Natural killer cell (primary cell): ENCODE measurements around the gene ATP2C1. TPM values are rescaled to one million over a fixed set of nuclear protein-coding genes. Genes with fewer than 3 reads are reported as not detected.
A peak's percentile ranks its signal among the peaks of the same experiment; 100 is the strongest.

Experiments used
- ATAC-seq, 3 donors: fragments of 150-1000 bp in 2 of 3; fragments of 200-7000 bp in 1 of 3; cut with Tn5 transposase; 1 replicate in 1 of 3; 2 replicates in 2 of 3; pipeline ENCODE4 v1.10.0; 2021; ENCODE audit warnings: mild to moderate bottlenecking in 2 of 3, moderate library complexity in 2 of 3
- DNase-seq, 2 donors: peaks; one replicate each; pipeline versions ENCODE4 v3.0.0 to v3.0.0-alpha.2; 2013 to 2021; ENCODE audit warnings: mixed read lengths in 1 of 2
- H3K27ac ChIP-seq: one replicate; pipeline ENCODE4 v1.5.1; 2013; ENCODE audit warnings: mild to moderate bottlenecking, low read length
- H3K27me3 ChIP-seq: one replicate; pipeline ENCODE4 v1.6.1; 2013; ENCODE audit warnings: low read length; ENCODE audit not compliant: control insufficient read depth, insufficient read depth
- H3K36me3 ChIP-seq: one replicate; pipeline ENCODE4 v1.6.1; 2013; ENCODE audit warnings: low read length; ENCODE audit not compliant: control insufficient read depth, insufficient read depth
- H3K4me1 ChIP-seq: one replicate; pipeline ENCODE4 v1.6.1; 2013; ENCODE audit warnings: low read length; ENCODE audit not compliant: control insufficient read depth, insufficient read depth
- H3K4me3 ChIP-seq: one replicate; pipeline ENCODE4 v1.5.1; 2013; ENCODE audit warnings: low read length
- H3K9me3 ChIP-seq: one replicate; pipeline ENCODE4 v1.6.1; 2013; ENCODE audit warnings: low read length; ENCODE audit not compliant: control insufficient read depth, insufficient read depth
- H3K27ac Mint-ChIP-seq, 2 donors: one replicate each; pipeline ENCODE4 v1.8.0; 2022; ENCODE audit warnings: mild to moderate bottlenecking in 2 of 2, mixed read lengths in 2 of 2, moderate library complexity in 1 of 2
- H3K27me3 Mint-ChIP-seq, 2 donors: one replicate each; pipeline ENCODE4 v1.8.0; 2022; ENCODE audit warnings: low read depth in 2 of 2, mixed read lengths in 2 of 2
- H3K36me3 Mint-ChIP-seq: one replicate; pipeline ENCODE4 v1.8.0; 2022; ENCODE audit warnings: mixed read lengths
- H3K4me1 Mint-ChIP-seq, 2 donors: one replicate each; pipeline ENCODE4 v1.8.0; 2022; ENCODE audit warnings: mixed read lengths in 2 of 2
- H3K4me3 Mint-ChIP-seq: one replicate; pipeline ENCODE4 v1.8.0; 2022; ENCODE audit warnings: mild to moderate bottlenecking, moderate library complexity, mixed read lengths
- H3K9me3 Mint-ChIP-seq, 2 donors: one replicate each; pipeline ENCODE4 v1.8.0; 2022; ENCODE audit warnings: mixed read lengths in 2 of 2
- WGBS: methylation state at CpG from one replicate; pipeline ENCODE4 v1.1.7; 2013; ENCODE audit warnings: missing lambda C conversion rate; ENCODE audit not compliant: insufficient coverage; 5-methylcytosine and 5-hydroxymethylcytosine counted together
- intact Hi-C: fragments of 100-400 bp; cut with micrococcal nuclease; formaldehyde crosslinking; loops from one replicate; pipeline ENCODE4 v1.14.2; 2022
- total RNA-seq, 4 donors: library from RNA; stranded (reverse); fragments of 120-200 nt in 1 of 4; gene quantifications; one replicate each; pipeline versions ENCODE4 v1.2.3 to v1.2.4, GENCODE V29; 2013 to 2022
- TF ChIP-seq, protein P1 (sequence below): fragments of 200-600 bp; IDR thresholded peaks from one replicate; pipeline ENCODE4 v1.8.0; 2022; ENCODE audit warnings: antibody characterized with exemption

Gene ATP2C1
- total RNA-seq, 3 donors from 2014 or later (not counting 1 experiment from before 2014, with no cell fraction given), result 58.8 to 72.9 (median 60.6) TPM

DNA sequence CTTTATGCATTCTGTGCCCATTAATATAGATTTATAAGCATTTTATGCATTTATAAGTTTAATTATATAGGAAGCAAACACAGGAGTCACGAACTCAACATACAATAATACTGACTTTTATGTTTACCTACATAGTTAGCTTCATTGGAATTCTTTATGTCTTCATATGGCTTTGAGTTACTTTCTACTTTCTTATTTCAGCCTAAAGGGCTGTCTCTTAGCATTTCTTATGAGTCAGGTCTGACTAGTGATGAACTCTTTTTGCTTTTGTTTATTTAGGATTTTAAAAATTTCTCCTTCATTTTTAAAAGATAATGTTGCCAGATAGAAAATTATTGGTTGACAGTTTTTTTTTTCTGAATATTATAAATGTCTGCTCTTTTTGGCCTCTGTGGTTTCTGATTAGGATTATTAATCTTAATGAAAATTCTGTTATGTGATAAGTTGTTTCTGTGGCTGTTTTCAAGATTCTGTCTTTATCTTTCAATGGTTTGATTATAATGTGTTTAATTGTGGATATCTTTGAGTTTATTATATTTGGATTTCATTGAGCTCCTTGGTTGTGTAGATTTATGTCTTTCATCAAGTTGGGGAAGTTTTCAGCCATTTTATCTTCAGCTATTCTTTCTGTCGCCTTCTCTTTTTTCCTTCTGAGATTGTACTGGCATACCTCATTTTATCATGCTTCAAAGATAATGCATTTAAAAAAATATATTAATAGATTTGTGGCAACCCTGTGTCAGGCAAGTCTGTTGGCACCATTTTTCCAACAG lies 54.3 kb downstream of the ATP2C1 start:
- intact Hi-C loops, result no loop called here
- DNase-seq (no peak), ATAC-seq (no peak)
- peaks cover 37% of the 10 kb centered on the region for H3K36me3 ChIP-seq
- TF ChIP-seq, protein P1, sequence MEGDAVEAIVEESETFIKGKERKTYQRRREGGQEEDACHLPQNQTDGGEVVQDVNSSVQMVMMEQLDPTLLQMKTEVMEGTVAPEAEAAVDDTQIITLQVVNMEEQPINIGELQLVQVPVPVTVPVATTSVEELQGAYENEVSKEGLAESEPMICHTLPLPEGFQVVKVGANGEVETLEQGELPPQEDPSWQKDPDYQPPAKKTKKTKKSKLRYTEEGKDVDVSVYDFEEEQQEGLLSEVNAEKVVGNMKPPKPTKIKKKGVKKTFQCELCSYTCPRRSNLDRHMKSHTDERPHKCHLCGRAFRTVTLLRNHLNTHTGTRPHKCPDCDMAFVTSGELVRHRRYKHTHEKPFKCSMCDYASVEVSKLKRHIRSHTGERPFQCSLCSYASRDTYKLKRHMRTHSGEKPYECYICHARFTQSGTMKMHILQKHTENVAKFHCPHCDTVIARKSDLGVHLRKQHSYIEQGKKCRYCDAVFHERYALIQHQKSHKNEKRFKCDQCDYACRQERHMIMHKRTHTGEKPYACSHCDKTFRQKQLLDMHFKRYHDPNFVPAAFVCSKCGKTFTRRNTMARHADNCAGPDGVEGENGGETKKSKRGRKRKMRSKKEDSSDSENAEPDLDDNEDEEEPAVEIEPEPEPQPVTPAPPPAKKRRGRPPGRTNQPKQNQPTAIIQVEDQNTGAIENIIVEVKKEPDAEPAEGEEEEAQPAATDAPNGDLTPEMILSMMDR, result no peak
- no peak overlapping the region for H3K4me3 ChIP-seq
- Mint-ChIP-seq H3K4me1 (peaks cover 0 to 19% of the 10 kb centered on the region in 2 donors), H3K9me3 (no peaks in the 10 kb centered on the region), H3K4me3 (no peak overlapping the region), H3K27me3 (no peaks in the 10 kb centered on the region), H3K36me3 (peaks cover 21% of the 10 kb centered on the region), H3K27ac (no peak overlapping the region)
- no peaks in the 10 kb centered on the region for H3K4me1 ChIP-seq
- no peaks in the 10 kb centered on the region for H3K9me3 ChIP-seq
- no CpG with 5 or more reads among the region's 2 CpGs for WGBS
- H3K27ac ChIP-seq, result no peak overlapping the region
- no peaks in the 10 kb centered on the region for H3K27me3 ChIP-seq

DNA sequence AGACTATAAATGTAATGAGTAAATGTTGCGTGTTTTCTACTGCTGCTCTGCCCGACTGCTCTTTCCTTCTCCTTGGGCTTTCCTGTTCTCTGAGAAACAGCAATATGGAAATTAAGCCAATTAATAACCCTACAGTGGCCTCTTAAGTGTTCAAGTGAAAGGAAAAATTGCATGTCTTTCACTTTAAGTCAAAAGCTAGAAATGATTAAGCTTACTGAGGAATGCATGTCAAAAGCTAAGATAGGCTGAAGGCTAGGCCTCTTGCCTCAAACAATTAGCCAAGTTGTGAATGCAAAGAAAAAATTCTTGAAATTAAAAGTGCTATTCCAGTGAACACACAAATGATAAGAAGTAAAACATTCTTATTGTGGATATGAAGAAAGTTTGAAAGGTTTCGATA lies 55.0 kb downstream of the ATP2C1 start:
- H3K36me3 ChIP-seq, result peaks cover 36% of the 10 kb centered on the region
- Mint-ChIP-seq H3K27ac (no peak overlapping the region), H3K36me3 (peaks cover 21% of the 10 kb centered on the region)

DNA sequence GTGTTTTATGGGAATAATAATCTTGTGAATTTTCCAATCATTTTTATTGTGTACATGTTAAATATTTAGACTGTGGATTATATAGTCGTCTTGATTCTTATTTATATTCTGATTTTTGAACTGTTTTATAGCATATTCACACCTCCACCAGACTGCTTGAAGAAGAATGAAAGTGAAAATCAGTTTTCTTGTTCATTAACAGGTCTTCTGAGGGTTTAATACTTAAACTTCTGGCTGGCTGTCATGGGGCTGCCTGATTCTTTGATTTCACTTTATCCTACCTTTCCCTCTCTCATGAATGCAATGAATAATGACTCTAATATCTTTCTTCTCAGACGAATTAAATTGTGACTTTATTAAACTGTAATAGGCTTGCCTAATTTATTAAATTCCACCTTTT lies 56.2 kb downstream of the ATP2C1 start:
- no peaks in the 10 kb centered on the region for H3K27me3 ChIP-seq
- Mint-ChIP-seq H3K27ac (peak overlapping the region; percentile 3 to 10), H3K27me3 (no peaks in the 10 kb centered on the region), H3K4me1 (peaks cover 0 to 19% of the 10 kb centered on the region in 2 donors), H3K4me3 (no peak overlapping the region), H3K36me3 (peaks cover 31% of the 10 kb centered on the region), H3K9me3 (no peaks in the 10 kb centered on the region)
- H3K4me3 ChIP-seq, result no peak overlapping the region
- DNase-seq (no peak), ATAC-seq (no peak)
- peaks cover 35% of the 10 kb centered on the region for H3K36me3 ChIP-seq
- H3K4me1 ChIP-seq, result no peaks in the 10 kb centered on the region
- H3K27ac ChIP-seq, result no peak overlapping the region
- no CpG with 5 or more reads among the region's 2 CpGs for WGBS
- intact Hi-C loops, result no loop called here
- TF ChIP-seq, protein P1, result no peak
- H3K9me3 ChIP-seq, result no peaks in the 10 kb centered on the region

More for the DNA sequence above, 55.0 kb downstream of the ATP2C1 start:
- Mint-ChIP-seq H3K27me3 (no peaks in the 10 kb centered on the region), H3K4me3 (no peak overlapping the region), H3K4me1 (peaks cover 0 to 19% of the 10 kb centered on the region in 2 donors), H3K9me3 (no peaks in the 10 kb centered on the region)
- H3K27ac ChIP-seq, result no peak overlapping the region
- DNase-seq, result no peak
- intact Hi-C loops, result no loop called here
- no peak overlapping the region for H3K4me3 ChIP-seq
- H3K4me1 ChIP-seq, result no peaks in the 10 kb centered on the region
- 100% methylated on average over 2 of the region's 3 CpGs for WGBS
- TF ChIP-seq, protein P1, result no peak
- no peak for ATAC-seq
- no peaks in the 10 kb centered on the region for H3K27me3 ChIP-seq
- H3K9me3 ChIP-seq, result no peaks in the 10 kb centered on the region

DNA sequence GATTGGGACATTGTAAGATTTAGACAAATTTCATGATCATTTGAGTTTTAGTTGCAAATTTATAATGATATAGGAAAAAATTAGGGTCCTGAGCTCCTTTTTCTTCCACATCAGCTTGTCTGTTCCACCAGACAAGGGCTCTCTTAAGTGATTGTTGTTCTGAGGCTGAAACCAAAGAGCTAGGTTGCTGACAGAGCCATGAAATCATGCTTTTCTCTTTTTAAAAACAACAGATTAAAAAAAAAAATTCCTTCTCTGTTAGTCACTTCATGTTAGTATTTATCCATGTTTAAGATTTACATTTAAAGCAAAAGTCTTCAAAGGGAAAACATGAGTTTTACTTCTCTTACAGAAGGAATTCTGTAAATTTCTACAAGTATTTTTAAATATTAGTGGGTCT lies 56.8 kb downstream of the ATP2C1 start:
- Mint-ChIP-seq H3K4me1 (peaks cover 0 to 19% of the 10 kb centered on the region in 2 donors), H3K9me3 (no peaks in the 10 kb centered on the region), H3K4me3 (no peak overlapping the region), H3K36me3 (peaks cover 29% of the 10 kb centered on the region), H3K27ac (peak overlapping the region in 1 of 2 donors; percentile 3), H3K27me3 (no peaks in the 10 kb centered on the region)
- Histone ChIP-seq H3K9me3 (no peaks in the 10 kb centered on the region), H3K4me3 (no peak overlapping the region), H3K27ac (no peak overlapping the region), H3K27me3 (no peaks in the 10 kb centered on the region), H3K4me1 (no peaks in the 10 kb centered on the region), H3K36me3 (peaks cover 38% of the 10 kb centered on the region)
- no peak for DNase-seq
- ATAC-seq, result no peak
- TF ChIP-seq, protein P1, result no peak
- intact Hi-C loops, result no loop called here
